Loucy (cell line): ENCODE results near the gene ADCY2.

ENCODE experiments used
- H2AFZ ChIP-seq: fragments of 200-600 bp; sonication (generic); 2 replicates; pipeline ENCODE4 v1.6.0; 2016; ENCODE audit warnings: antibody characterized with exemption, mild to moderate bottlenecking, low read length, moderate library complexity
- H3F3A ChIP-seq: fragments of 200-600 bp; 2 replicates; pipeline ENCODE4 v1.6.0; 2016; ENCODE audit warnings: antibody characterized with exemption, low read depth, mild to moderate bottlenecking
- H3K27me3 ChIP-seq: fragments of 200-600 bp; sonication (generic); 2 replicates; pipeline ENCODE4 v1.6.1; 2014; ENCODE audit warnings: low read length, mild to moderate bottlenecking; ENCODE audit not compliant: insufficient read depth, poor library complexity, severe bottlenecking
- H3K36me3 ChIP-seq: fragments of 200-600 bp; sonication (generic); 2 replicates; pipeline ENCODE4 v1.6.1; 2016; ENCODE audit warnings: low read length; ENCODE audit not compliant: insufficient read depth
- H3K4me1 ChIP-seq: fragments of 200-600 bp; sonication (generic); 2 replicates; pipeline ENCODE4 v1.5.1; 2014; ENCODE audit warnings: low read length, mild to moderate bottlenecking; ENCODE audit not compliant: insufficient read depth, poor library complexity, severe bottlenecking
- H3K4me2 ChIP-seq: fragments of 200-600 bp; sonication (generic); 2 replicates; pipeline ENCODE4 v1.6.0; 2014; ENCODE audit warnings: antibody characterized with exemption, low read length, low read depth, mild to moderate bottlenecking; ENCODE audit not compliant: poor library complexity, severe bottlenecking
- H3K4me3 ChIP-seq: fragments of 200-600 bp; sonication (generic); 2 replicates; pipeline ENCODE4 v1.5.1; 2014; ENCODE audit warnings: low read length, mild to moderate bottlenecking, mixed read lengths; ENCODE audit not compliant: poor library complexity, severe bottlenecking
- H3K79me2 ChIP-seq: fragments of 200-600 bp; sonication (generic); 2 replicates; pipeline ENCODE4 v1.6.1; 2014; ENCODE audit warnings: low read length; ENCODE audit not compliant: insufficient read depth
- H3K9ac ChIP-seq: fragments of 200-600 bp; sonication (generic); 2 replicates; pipeline ENCODE4 v1.6.0; 2014; ENCODE audit warnings: mild to moderate bottlenecking, low read depth, low read length, moderate library complexity; ENCODE audit not compliant: poor library complexity, severe bottlenecking
- H3K9me2 ChIP-seq: fragments of 200-600 bp; sonication (generic); replicated peaks from 2 replicates; pipeline ENCODE4 v1.6.1; 2016; ENCODE audit warnings: low read depth, low read length, mixed read lengths
- H3K9me3 ChIP-seq: fragments of 200-600 bp; sonication (generic); 2 replicates; pipeline ENCODE4 v1.6.1; 2014; ENCODE audit warnings: mild to moderate bottlenecking, antibody characterized with exemption, low read length, low read depth; ENCODE audit not compliant: insufficient read depth
- H4K20me1 ChIP-seq: fragments of 200-600 bp; sonication (generic); 2 replicates; pipeline ENCODE4 v1.6.0; 2014; ENCODE audit warnings: antibody characterized with exemption, low read length, mild to moderate bottlenecking; ENCODE audit not compliant: insufficient read depth, poor library complexity, severe bottlenecking
- EZH2phosphoT487 ChIP-seq: fragments of 200-600 bp; IDR thresholded peaks from 2 replicates; pipeline ENCODE4 v1.6.1; 2018; ENCODE audit warnings: antibody characterized with exemption, mild to moderate bottlenecking, moderate library complexity, borderline replicate concordance
- TF ChIP-seq, protein P1 (sequence below): fragments of 200-600 bp; sonication (generic); conservative IDR thresholded peaks from 2 replicates; pipeline ENCODE4 v1.5.1; 2014; ENCODE audit warnings: mild to moderate bottlenecking, antibody characterized with exemption, low read length

ADCY2 gene

GRCh38 chr5:7375457-7375856 is 20.5 kb upstream of the ADCY2 start:
- no peak overlapping the region for H3K9ac ChIP-seq
- no peaks in the 10 kb centered on the region for H3K36me3 ChIP-seq
- H3K9me2 ChIP-seq, result no peaks in the 10 kb centered on the region
- H3K79me2 ChIP-seq, result no peaks in the 10 kb centered on the region
- H4K20me1 ChIP-seq, result no peaks in the 10 kb centered on the region
- H3F3A ChIP-seq, result no peaks in the 10 kb centered on the region
- TF ChIP-seq, protein P1, sequence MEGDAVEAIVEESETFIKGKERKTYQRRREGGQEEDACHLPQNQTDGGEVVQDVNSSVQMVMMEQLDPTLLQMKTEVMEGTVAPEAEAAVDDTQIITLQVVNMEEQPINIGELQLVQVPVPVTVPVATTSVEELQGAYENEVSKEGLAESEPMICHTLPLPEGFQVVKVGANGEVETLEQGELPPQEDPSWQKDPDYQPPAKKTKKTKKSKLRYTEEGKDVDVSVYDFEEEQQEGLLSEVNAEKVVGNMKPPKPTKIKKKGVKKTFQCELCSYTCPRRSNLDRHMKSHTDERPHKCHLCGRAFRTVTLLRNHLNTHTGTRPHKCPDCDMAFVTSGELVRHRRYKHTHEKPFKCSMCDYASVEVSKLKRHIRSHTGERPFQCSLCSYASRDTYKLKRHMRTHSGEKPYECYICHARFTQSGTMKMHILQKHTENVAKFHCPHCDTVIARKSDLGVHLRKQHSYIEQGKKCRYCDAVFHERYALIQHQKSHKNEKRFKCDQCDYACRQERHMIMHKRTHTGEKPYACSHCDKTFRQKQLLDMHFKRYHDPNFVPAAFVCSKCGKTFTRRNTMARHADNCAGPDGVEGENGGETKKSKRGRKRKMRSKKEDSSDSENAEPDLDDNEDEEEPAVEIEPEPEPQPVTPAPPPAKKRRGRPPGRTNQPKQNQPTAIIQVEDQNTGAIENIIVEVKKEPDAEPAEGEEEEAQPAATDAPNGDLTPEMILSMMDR, result no peak
- H2AFZ ChIP-seq, result no peak overlapping the region
- H3K27me3 ChIP-seq, result no peaks in the 10 kb centered on the region
- H3K4me1 ChIP-seq, result no peaks in the 10 kb centered on the region
- no peaks in the 10 kb centered on the region for H3K9me3 ChIP-seq
- H3K4me2 ChIP-seq, result no peak overlapping the region
- H3K4me3 ChIP-seq, result no peak overlapping the region

DNA sequence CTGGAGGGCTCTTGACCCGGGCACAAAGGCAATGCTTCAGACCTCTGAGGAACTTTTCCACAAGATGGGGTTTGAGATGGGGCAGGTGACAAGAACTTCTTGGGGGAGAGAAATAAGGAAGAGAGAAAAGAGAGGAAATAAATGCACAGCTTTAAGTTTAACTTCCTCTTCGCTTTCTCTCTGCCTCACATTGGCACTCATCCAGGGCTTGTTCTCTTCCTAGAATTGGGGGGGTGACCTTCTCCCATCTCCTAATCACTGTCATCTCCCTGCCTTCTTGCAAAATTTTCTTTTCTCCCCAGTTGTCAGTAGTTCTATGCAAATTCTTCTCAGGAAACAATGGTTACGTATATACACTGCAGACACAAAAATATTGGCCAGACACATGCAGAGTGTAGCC is 19.1 kb upstream of the ADCY2 start:
- H3K9me3 ChIP-seq, result no peaks in the 10 kb centered on the region
- TF ChIP-seq, protein P1, result no peak
- TF ChIP-seq EZH2phosphoT487, result no peak
- no peaks in the 10 kb centered on the region for H3K4me1 ChIP-seq
- no peak overlapping the region for H3K4me2 ChIP-seq
- H4K20me1 ChIP-seq, result no peaks in the 10 kb centered on the region
- no peak overlapping the region for H3K9ac ChIP-seq
- no peaks in the 10 kb centered on the region for H3K36me3 ChIP-seq
- H3K4me3 ChIP-seq, result no peak overlapping the region
- H3K27me3 ChIP-seq, result no peaks in the 10 kb centered on the region
- no peak overlapping the region for H2AFZ ChIP-seq
- no peaks in the 10 kb centered on the region for H3K9me2 ChIP-seq
- no peaks in the 10 kb centered on the region for H3F3A ChIP-seq
- H3K79me2 ChIP-seq, result no peaks in the 10 kb centered on the region

DNA sequence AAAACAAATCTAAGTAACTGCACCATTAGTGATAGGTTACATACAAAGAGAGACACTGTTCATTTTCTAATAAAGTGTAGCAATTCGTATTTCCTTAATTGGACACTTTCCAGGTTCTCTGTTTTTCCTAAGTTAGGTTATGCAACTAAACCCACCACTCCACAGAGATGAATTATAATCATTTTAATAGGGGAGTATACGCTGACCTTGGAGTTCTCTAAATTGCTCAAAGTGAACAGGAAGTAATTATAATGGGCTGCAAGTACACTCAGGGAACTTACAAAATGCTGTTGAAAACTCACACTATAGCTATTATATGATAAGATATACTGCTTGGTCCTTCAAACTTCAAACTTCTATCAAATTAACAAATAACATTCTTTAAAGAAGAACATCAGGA is 18.2 kb upstream of the ADCY2 start:
- Histone ChIP-seq H3K9me3 (no peaks in the 10 kb centered on the region), H3K27me3 (no peaks in the 10 kb centered on the region), H3K4me1 (no peaks in the 10 kb centered on the region)

More for the DNA sequence above, 18.2 kb upstream of the ADCY2 start:
- Histone ChIP-seq H3K9ac (no peak overlapping the region), H3K36me3 (no peaks in the 10 kb centered on the region), H2AFZ (no peak overlapping the region), H3K79me2 (no peaks in the 10 kb centered on the region), H4K20me1 (no peaks in the 10 kb centered on the region), H3K9me2 (no peaks in the 10 kb centered on the region), H3K4me2 (no peak overlapping the region), H3K4me3 (no peak overlapping the region), H3F3A (no peaks in the 10 kb centered on the region)
- no peak for TF ChIP-seq EZH2phosphoT487
- TF ChIP-seq, protein P1, result no peak
